Measurements from ENCODE around the gene MALRD1.

- TF ChIP-seq EZH2 (IDR thresholded peaks at IDR 0.05; ENCODE audit: borderline replicate concordance) (no peak), CTCF (IDR thresholded peaks at IDR 0.05; ENCODE audit: poor library complexity) (no peak), EZH2phosphoT487 (IDR thresholded peaks at IDR 0.05; ENCODE audit: low read depth, severe bottlenecking, unreplicated experiment) (no peak)
Measured at GRCh38 chr10:19195698-19196097, 147.1 kb downstream of the MALRD1 start.
